ENCODE data around the gene PARM1.

DNA sequence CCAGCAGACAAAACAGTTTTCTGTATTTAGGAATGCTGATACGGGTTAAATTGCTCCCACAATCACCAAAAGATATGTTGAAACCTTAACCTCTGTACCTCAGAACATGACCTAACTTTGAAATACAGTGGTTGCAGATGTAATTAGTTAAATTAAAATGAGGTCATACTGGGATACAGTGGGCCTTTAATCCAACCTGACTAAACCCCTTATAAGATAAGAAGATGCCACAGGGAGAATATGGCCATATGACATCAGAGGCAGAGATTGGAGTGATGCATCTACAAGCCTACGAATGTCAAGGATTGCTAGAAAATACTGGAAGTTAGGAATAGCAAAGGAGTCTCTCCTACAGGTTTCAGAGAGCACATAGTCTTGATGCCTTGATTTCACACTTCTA, 32.1 kb upstream of the PARM1 start:
- TF ChIP-seq EZH2 (IDR thresholded peaks at IDR 0.05; ENCODE audit: insufficient read depth, poor library complexity, severe bottlenecking) (no peak), EZH2phosphoT487 (IDR thresholded peaks at IDR 0.05; ENCODE audit: insufficient read depth, low read depth) (no peak)
